ENCODE measurements around the gene HEMGN.

DNA sequence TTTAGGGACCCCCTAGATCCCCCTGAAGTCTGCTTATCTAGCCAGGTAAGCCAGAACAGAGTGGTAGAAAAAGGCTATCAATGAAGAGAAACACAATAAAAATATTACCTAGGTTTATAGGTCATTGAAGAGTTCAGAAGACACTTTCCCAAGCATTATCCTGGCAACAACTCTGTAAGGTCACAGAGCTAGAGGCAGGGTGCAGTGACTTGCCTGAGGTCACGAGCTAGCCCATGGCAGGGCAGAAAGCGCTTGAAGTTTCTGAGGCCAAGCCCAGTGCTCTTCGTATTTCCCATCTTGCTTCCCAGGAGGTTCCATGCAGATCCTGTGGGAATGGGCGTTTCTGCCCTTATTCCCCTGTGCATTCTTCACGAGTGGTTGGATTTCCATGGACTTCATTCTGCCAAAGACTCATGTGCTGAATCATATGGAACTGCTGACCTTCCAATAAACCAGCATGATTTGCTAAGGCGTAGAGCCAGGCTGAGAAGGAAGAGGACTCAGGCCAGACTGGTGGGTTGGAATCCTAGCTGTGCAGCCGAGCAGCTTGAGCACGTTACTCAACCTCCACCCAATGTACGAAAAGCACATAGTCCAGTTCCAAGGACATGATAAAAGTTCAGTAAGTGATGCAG is 37.8 kb downstream of the HEMGN start:
- TF ChIP-seq CEBPB (IDR thresholded peaks at IDR 0.05; ENCODE audit: low read depth, low read length) (no peak), POLR2A (IDR thresholded peaks at IDR 0.05; ENCODE audit: low read depth, low read length) (no peak), RFX5 (IDR thresholded peaks at IDR 0.05; ENCODE audit: low read depth, low read length) (no peak), RCOR1 (IDR thresholded peaks at IDR 0.05; ENCODE audit: insufficient replicate concordance, low read length) (no peak)
- TF ChIP-seq, protein P1, sequence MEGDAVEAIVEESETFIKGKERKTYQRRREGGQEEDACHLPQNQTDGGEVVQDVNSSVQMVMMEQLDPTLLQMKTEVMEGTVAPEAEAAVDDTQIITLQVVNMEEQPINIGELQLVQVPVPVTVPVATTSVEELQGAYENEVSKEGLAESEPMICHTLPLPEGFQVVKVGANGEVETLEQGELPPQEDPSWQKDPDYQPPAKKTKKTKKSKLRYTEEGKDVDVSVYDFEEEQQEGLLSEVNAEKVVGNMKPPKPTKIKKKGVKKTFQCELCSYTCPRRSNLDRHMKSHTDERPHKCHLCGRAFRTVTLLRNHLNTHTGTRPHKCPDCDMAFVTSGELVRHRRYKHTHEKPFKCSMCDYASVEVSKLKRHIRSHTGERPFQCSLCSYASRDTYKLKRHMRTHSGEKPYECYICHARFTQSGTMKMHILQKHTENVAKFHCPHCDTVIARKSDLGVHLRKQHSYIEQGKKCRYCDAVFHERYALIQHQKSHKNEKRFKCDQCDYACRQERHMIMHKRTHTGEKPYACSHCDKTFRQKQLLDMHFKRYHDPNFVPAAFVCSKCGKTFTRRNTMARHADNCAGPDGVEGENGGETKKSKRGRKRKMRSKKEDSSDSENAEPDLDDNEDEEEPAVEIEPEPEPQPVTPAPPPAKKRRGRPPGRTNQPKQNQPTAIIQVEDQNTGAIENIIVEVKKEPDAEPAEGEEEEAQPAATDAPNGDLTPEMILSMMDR (conservative IDR thresholded peaks at IDR 0.05; ENCODE audit: low read depth, low read length): no peak
- TF ChIP-seq, protein P2, sequence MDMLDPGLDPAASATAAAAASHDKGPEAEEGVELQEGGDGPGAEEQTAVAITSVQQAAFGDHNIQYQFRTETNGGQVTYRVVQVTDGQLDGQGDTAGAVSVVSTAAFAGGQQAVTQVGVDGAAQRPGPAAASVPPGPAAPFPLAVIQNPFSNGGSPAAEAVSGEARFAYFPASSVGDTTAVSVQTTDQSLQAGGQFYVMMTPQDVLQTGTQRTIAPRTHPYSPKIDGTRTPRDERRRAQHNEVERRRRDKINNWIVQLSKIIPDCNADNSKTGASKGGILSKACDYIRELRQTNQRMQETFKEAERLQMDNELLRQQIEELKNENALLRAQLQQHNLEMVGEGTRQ (IDR thresholded peaks at IDR 0.05; ENCODE audit: low read depth, low read length): no peak
